Suprapubic skin (tissue), 4 donors: ENCODE measurements around the gene ENPP7.

ENCODE experiments used
- CTCF ChIP-seq, 2 donors: fragments of 200-600 bp in 1 of 2; fragments of 450-650 bp in 1 of 2; sonication (generic) in 1 of 2; IDR thresholded peaks; one replicate each; pipeline ENCODE4 v1.5.1; 2016 to 2019; ENCODE audit warnings: antibody characterized with exemption in 2 of 2, mild to moderate bottlenecking in 1 of 2, moderate library complexity in 1 of 2
- EP300 ChIP-seq: sonication (generic); formaldehyde crosslinking; IDR thresholded peaks from one replicate; pipeline ENCODE4 v1.6.1; 2017; ENCODE audit warnings: antibody characterized with exemption
- POLR2AphosphoS5 ChIP-seq, 3 donors: sonication (generic); formaldehyde crosslinking; IDR thresholded peaks; one replicate each; pipeline ENCODE4 v1.6.1; 2017; ENCODE audit warnings: antibody characterized with exemption in 3 of 3

GRCh38 chr17:79781012-79781650 is 50.4 kb downstream of the ENPP7 start:
- TF ChIP-seq CTCF (IDR thresholded peaks at IDR 0.05) (no peak), EP300 (no peak), POLR2AphosphoS5 (IDR thresholded peaks at IDR 0.05) (no peak)
